Esophagus muscularis mucosa (tissue), 3 donors: ENCODE results near the gene TRMT1.

Experiments
- POLR2A ChIP-seq: fragments of 450-650 bp; IDR thresholded peaks from one replicate; pipeline ENCODE4 v1.6.1; 2017; ENCODE audit warnings: antibody characterized with exemption, moderate library complexity, mild to moderate bottlenecking, low read depth
- POLR2AphosphoS5 ChIP-seq, 2 donors: sonication (generic); formaldehyde crosslinking; IDR thresholded peaks; one replicate each; pipeline ENCODE4 v1.6.1; 2017; ENCODE audit warnings: antibody characterized with exemption in 2 of 2
- TF ChIP-seq, protein P1 (sequence below), 3 experiments: fragments of 200-600 bp in 2 of 3; fragments of 450-650 bp in 1 of 3; sonication (generic) in 2 of 3; IDR thresholded peaks; one replicate each; pipeline ENCODE4 v1.5.1; 2017 to 2019; ENCODE audit warnings: antibody characterized with exemption in 3 of 3, mild to moderate bottlenecking in 2 of 3, moderate library complexity in 1 of 3

DNA sequence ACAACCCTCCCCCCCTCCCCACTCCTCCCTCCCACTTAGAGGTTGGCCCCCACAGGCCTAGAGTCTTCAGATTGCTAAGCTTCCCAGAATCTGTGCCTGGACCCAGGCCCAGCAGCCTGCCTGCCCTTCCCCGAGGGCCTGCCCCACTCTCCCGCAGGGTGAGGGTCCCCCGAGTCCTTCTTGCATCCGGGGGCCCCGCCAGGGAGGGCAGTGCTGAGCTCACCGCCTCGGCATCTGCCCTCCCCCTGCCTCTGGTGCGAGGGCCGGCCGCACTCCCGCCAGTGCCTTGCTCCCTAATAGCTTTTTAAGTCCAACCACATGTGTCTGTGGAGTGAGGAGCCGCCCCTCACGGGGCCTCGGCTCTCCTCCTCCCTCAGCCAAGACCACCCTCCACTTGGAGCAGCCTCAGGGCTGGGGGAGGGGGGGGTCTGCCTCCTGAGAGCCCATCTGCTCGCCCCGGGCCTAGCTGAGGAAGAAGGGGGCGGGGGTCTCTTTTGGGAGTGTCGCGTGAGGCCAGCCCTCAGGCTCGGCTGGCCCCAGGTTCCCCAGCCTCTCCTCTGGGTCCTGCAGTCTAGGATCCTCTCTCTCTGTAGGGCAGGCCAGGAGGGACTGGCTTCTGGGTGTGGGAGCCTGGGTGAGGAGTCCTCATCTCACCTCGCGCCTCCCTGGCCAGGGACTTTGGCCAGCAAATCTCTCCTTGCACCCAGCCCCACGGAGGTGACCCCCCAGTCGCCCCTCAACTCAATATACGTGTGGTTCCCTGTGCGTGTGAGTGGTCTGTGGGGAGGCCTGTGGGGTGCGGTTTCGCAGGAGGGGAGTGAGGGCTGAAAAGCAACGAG is 61.1 kb downstream of the TRMT1 start:
- TF ChIP-seq, protein P1, sequence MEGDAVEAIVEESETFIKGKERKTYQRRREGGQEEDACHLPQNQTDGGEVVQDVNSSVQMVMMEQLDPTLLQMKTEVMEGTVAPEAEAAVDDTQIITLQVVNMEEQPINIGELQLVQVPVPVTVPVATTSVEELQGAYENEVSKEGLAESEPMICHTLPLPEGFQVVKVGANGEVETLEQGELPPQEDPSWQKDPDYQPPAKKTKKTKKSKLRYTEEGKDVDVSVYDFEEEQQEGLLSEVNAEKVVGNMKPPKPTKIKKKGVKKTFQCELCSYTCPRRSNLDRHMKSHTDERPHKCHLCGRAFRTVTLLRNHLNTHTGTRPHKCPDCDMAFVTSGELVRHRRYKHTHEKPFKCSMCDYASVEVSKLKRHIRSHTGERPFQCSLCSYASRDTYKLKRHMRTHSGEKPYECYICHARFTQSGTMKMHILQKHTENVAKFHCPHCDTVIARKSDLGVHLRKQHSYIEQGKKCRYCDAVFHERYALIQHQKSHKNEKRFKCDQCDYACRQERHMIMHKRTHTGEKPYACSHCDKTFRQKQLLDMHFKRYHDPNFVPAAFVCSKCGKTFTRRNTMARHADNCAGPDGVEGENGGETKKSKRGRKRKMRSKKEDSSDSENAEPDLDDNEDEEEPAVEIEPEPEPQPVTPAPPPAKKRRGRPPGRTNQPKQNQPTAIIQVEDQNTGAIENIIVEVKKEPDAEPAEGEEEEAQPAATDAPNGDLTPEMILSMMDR (IDR thresholded peaks at IDR 0.05): peak in 2 of 3 experiments; percentile 7 to 10
- no peak for TF ChIP-seq POLR2A
- peak; percentile 65 to 68 for TF ChIP-seq POLR2AphosphoS5 (IDR thresholded peaks at IDR 0.05)
